NCI-H1694 (cell line): ENCODE results near the gene UBE2C.
A peak's percentile ranks its signal among the peaks of the same experiment; 100 is the strongest.
"Not testable (repeated sequence)": the region's sequence is repeated elsewhere in the genome, so short reads cannot be mapped to it uniquely, and the experiment has no call there.

Source experiments
- DNase-seq: peaks from one replicate; lab custom pipeline; 2025; lab: John Stamatoyannopoulos, UW

The UBE2C gene

GRCh38 chr20:45797955-45798354 is 14.5 kb upstream of the UBE2C start:
- DNase-seq: not testable (repeated sequence)

GRCh38 chr20:45798935-45799642 is 13.4 kb upstream of the UBE2C start:
- peak; percentile 59 for DNase-seq

- no peak for DNase-seq
These were observed 10.6 kb upstream of the UBE2C start for GRCh38 chr20:45801851-45802250.

DNA sequence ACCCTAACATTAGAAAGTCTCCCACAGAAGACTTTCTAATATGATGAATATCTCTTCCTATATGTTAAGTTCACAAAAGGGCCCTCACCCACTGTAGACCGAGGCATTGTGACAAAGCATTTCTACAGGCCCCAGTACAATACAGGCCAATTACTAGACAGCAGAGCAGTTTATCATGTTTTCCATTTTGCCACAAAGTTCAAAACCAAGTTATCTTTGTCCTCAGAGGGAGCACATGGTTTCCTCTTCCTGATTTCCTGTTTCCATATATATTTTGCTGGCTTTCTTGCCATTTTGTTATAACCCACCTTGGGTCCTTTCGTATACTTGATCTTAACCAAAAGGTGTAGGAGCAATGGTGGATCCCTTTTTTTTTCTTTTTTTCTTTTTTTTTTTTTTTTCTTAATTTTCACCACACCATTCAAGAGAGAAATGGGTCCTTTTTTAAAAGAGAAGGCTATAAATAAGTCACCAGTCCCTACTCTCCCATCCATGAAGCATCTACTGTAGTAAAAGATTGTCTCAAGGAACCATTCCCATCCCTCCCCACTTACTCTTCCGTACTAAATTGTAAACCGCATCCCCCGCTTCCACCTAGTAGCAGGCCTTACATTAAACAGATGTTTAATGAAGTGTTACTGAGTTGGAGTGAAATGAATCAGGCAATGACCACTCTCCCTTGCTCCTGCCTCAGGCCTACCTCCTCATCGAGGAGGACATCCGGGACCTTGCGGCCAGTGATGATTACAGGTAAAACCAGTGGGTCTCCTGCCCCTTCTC is 2.1 kb upstream of the UBE2C start:
- no peak for DNase-seq

DNA sequence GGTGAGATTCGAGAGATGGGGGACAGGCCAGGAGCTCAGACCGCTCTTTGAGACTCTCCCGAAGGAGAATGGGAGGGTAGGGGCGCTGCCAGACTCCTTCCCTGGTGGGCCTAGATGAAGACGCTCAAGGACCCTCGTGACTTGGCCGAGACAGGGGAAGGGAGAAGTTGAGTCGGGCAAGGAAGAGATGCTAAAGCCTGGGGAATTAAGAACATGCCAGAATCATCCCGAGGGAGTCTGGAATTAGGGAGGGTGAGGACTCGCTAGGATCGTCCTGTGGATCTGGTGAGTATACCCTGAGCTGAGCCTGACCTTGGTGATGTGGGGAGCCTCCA is 529 bp downstream of the UBE2C start:
- DNase-seq: no peak

DNA sequence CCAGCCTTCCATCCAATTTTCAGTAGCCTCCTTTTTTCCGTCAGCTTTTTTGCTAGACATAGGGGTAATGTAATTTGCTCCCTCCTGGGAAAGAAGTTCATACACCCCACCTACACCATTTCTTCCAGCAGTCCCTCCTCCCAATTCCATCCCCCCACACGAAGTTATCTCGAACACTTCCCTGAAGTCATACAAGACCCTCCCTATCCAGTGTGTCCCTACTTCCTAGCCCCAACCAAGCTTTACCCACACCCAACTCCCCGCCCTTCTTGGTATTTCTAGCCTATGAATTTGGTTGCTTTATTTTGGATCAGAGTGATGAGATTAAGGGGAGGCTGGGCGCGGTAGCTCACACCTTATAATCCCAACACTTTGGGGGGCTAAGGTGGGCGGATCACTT is 1.0 kb downstream of the UBE2C start:
- no peak for DNase-seq

DNA sequence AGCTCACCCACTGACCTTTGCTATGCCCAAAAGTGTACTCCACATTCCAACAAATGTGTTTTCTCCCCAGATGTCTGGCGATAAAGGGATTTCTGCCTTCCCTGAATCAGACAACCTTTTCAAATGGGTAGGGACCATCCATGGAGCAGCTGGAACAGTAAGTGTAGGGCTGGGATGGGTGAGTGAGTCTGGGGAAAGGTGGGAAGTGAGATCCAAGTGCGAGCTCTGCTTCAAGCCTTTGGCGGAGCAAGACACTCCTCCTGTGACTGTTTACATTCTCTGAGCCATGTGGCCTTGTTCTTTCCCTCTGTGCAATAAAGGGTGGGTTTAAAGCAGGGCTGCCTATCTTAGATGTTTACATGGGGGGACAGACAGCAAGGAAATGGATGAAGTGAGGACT is 1.9 kb downstream of the UBE2C start:
- DNase-seq: no peak

DNA sequence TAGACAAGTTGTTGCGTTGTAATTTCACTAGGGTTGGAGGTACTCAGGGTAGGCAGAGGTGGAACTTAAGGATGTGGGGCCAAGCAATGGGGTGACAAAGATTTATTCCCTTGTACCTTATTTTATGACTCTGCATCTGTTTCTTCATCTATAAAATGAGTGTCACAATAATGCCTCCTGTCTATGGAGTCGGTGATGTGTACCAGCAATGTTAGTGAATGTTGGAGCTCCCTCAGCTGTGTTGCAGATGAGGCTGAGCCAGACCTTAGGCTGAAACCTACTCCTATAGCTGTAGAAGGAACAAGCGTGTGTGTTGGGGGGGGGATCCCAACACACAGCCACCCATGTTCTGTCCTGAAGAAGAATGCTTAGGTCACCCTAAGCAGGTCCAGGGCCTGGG is 4.5 kb downstream of the UBE2C start:
- no peak for DNase-seq

- DNase-seq: no peak
These were observed 5.1 kb downstream of the UBE2C start for GRCh38 chr20:45817376-45818194.

GRCh38 chr20:45818239-45818638 is 5.8 kb downstream of the UBE2C start:
- DNase-seq: no peak

DNA sequence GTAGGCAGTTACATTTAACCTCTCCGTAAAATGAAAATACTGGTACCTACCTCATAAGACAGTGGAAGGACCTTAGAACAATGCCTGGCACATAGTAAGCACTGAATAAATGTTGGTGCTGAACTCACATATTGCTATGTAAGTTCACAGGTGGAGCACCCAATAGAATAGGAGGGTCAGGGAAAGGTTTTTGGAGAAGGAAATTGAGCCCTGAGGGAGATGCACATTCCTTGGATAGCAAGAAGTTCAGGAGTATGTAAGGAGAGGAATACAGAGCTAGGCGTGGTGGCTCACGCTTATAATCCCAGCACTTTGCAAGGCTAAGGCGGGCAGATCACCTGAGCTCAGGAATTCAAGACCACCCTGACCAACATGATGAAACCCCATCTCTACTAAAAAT is 7.0 kb downstream of the UBE2C start:
- no peak for DNase-seq

GRCh38 chr20:45821947-45822346 is 9.5 kb downstream of the UBE2C start:
- DNase-seq: no peak

- DNase-seq: peak; percentile 21
These were observed 10.4 kb downstream of the UBE2C start for GRCh38 chr20:45822857-45823256.

DNA sequence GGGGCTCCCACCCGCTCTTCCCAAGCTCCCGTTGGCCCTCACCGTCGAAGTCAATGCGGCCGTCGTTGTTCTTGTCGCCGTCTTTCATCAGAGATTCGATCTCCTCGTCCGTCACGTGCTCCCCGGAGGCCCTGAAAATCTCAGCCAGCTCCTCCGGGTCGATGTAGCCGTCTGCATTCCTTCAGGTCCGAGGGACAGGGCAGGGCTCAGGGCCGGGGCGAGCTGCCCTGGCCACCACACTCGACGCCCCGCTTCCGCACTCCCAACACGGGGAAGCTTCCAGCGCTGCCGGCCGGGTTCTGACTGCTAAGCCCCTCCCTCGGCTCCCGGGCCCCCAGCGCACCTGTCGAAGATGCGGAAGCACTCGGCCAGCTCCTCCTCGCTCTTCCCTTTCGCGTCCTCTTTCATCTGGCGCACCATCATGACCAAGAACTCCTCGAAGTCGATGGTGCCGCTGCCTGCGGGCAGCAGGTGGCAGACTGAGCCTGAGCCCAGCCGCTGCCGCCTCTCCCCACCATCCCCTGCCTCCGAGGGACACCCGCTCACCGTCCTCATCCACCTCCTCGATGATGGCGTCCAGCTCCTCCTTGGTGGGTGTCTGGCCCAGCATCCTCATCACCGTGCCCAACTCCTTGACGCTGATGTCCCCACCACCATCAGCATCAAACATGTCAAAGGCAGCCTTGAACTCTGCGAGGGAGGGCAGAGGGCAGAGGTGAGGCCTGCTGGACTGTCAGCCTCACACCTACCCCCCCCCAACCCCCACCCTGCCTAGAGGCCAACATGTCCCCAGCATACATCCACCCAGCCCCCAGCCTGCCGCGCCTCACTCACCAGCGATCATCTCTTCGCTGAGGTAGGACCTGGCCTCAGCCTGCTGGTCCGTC is 11.7 kb downstream of the UBE2C start:
- DNase-seq: no peak

GRCh38 chr20:45826381-45827019 is 14.1 kb downstream of the UBE2C start:
- DNase-seq: no peak

GRCh38 chr20:45827030-45827652 is 14.7 kb downstream of the UBE2C start, which contains the start of gene TNNC2:
TSS of gene TNNC2 (minus strand) at chr20:45827312. CDS start at chr20:45827248, 64 bp downstream.
- DNase-seq: no peak

DNA sequence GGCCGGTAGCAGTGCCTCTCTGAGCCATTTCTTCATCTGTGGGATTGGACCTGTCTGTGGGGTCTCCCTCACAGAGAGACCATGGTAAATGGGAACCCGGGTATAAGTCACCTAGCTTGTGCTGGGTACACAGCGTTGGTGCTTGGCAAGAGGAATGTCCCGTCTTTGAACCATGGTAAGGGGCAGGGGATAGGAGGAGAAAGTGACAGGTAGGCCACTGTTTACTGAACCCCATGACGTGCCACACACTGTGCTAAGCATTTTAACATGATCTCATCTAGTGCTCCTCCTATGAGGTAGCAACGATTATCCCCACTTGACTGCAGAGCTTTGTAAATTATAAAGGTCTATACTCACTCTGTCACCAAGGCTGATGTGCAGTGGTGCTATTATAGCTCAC is 15.3 kb downstream of the UBE2C start:
- no peak for DNase-seq

DNA sequence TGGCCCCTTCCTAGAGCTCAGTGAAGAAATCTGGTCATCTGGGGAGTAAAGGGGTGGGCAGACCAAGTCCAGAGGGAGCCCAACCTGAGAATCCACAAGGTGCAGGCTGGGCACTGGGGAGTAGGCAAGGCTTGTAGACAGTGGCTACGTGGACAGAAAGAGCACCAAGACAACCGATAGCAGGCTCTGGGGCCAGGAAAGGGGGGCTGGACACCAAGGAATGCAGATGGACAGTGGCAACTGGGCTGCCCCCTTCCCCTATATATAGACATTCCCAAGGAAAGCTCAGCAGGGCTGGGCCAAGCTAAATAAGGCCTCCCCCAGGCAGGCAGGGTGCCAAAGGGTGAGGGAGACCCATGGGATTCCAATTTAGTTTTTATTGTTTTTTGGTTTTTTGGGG is 16.1 kb downstream of the UBE2C start:
- no peak for DNase-seq

DNA sequence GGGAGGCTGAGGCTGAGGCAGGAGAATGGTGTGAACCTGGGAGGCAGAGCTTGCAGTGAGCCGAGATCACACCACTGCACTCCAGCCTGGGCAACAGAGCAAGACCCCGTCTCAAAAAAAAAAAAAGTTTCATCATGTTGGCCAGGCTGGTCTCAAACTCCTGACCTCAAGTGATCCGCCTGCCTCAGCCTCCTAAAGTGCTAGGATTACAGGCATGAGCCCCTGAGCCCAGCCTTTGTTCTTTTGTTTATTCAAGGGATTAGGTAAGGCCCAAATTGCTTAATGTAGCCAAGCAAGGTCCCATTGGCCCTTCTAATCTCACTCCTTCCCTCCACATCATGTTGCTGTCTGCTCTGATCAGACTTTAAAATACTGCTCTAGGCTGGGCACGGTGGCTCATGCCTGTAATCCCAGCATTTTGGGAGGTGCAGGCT is 17.2 kb downstream of the UBE2C start:
- not testable (repeated sequence) for DNase-seq

GRCh38 chr20:45832619-45833018 is 20.2 kb downstream of the UBE2C start:
- no peak for DNase-seq
